OCI-LY3 (cell line): ENCODE measurements around the gene OR3A3.
"Not testable (repeated sequence)": the region's sequence is repeated elsewhere in the genome, so short reads cannot be mapped to it uniquely, and the experiment has no call there.

ENCODE experiments used
- H2AFZ ChIP-seq: fragments of 200-600, 300-600 bp; shearing (Covaris generic); 2 replicates; pipeline ENCODE4 v1.6.0; 2014; ENCODE audit warnings: antibody characterized with exemption, low read depth, low read length
- H3K27ac ChIP-seq: fragments of 200-600, 300-600 bp; sonication (generic); 2 replicates; pipeline ENCODE4 v1.5.1; 2014; ENCODE audit warnings: mild to moderate bottlenecking, low read length, moderate library complexity, mixed read lengths
- H3K27me3 ChIP-seq: fragments of 200-600, 300-600 bp; sonication (generic); 2 replicates; pipeline ENCODE4 v1.6.1; 2014; ENCODE audit warnings: low read depth, low read length, mixed read lengths
- H3K36me3 ChIP-seq: fragments of 200-600, 300-600 bp; sonication (generic); replicated peaks from 2 replicates; pipeline ENCODE3; 2014; ENCODE audit warnings: low read depth, low read length, mixed read lengths
- H3K4me1 ChIP-seq: fragments of 300-600, 200-600 bp; sonication (generic); 2 replicates; pipeline ENCODE4 v1.6.1; 2014; ENCODE audit warnings: low read length, mixed read lengths
- H3K4me2 ChIP-seq: fragments of 200-600, 300-600 bp; sonication (generic); 2 replicates; pipeline ENCODE4 v1.6.1; 2014; ENCODE audit warnings: low read length, mixed read lengths
- H3K4me3 ChIP-seq: fragments of 300-600, 200-600 bp; sonication (generic); 2 replicates; pipeline ENCODE4 v1.5.1; 2014; ENCODE audit warnings: antibody characterized with exemption, mild to moderate bottlenecking, low read length, moderate library complexity
- H3K79me2 ChIP-seq: fragments of 300-600, 200-600 bp; shearing (Covaris generic); 2 replicates; pipeline ENCODE4 v1.6.1; 2014; ENCODE audit warnings: mild to moderate bottlenecking, low read length, mixed read lengths
- H3K9ac ChIP-seq: fragments of 300-600, 200-600 bp; shearing (Covaris generic); 2 replicates; pipeline ENCODE4 v1.6.0; 2014; ENCODE audit warnings: mild to moderate bottlenecking, low read length, moderate library complexity
- H3K9me3 ChIP-seq: fragments of 200-600, 300-600 bp; shearing (Covaris generic); 2 replicates; pipeline ENCODE4 v1.6.1; 2014; ENCODE audit warnings: low read length, mixed read lengths; ENCODE audit not compliant: insufficient read depth
- H4K20me1 ChIP-seq: fragments of 200-600, 300-600 bp; sonication (generic); 2 replicates; pipeline ENCODE4 v1.6.1; 2016; ENCODE audit warnings: low read length, mixed read lengths; ENCODE audit not compliant: insufficient read depth
- CTCF ChIP-seq: fragments of 200-600, 300-600 bp; sonication (generic); IDR thresholded peaks from 2 replicates; pipeline ENCODE4 v1.5.1; 2014; ENCODE audit warnings: antibody characterized with exemption, low read length, low read depth
- EZH2phosphoT487 ChIP-seq: fragments of 200-600 bp; shearing (Covaris generic); IDR thresholded peaks from 2 replicates; pipeline ENCODE4 v1.6.1; 2018; ENCODE audit warnings: antibody characterized with exemption, mixed run types, low read depth

Gene OR3A3

DNA sequence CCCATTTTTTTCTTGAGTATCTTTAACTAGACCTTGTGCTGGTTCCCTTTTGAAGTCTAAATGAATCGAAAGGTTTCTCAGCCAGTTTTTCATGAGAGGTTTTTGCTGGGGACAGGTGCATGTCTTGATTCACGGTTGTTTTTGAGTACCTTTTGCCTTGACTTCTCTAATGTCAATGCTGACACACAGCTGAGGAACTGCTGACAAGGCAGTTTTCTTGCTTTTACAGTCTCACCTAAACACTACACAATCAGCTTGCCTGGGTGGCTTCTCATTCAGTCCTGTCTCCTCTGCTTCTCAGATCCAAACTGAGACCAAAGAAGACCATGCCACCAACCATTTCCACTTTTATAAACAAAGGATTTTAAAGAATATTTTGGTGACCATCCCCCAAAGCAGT lies 7.1 kb downstream of the OR3A3 start:
- Histone ChIP-seq H3K27ac (no peak overlapping the region), H3K4me2 (no peak overlapping the region), H3K27me3 (no peaks in the 10 kb centered on the region), H3K9me3 (no peaks in the 10 kb centered on the region), H3K36me3 (no peaks in the 10 kb centered on the region), H3K79me2 (no peaks in the 10 kb centered on the region), H3K4me3 (no peak overlapping the region), H3K4me1 (no peaks in the 10 kb centered on the region), H4K20me1 (no peaks in the 10 kb centered on the region), H2AFZ (no peak overlapping the region), H3K9ac (no peak overlapping the region)
- TF ChIP-seq CTCF (no peak), EZH2phosphoT487 (no peak)

DNA sequence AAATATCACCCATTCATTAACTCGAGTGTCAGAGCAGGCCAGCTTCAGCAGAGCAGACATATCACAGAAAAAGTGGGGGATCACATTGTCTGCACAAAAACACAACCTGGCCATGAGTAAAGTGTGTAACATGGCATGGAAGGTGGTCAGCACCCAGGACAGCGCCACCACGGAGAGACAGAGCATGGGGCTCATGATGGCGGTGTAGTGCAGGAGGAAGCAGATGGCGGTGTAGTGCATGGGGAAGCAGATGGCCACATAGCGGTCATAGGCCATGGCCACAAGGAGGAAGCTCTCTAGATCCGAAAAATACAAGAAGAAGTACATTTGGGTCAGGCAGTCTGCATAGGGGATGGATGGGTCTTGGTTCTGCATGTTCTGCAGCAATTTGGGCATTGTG lies 22.0 kb downstream of the OR3A3 start:
- H2AFZ ChIP-seq, H3K27me3 ChIP-seq: not testable (repeated sequence)

GRCh38 chr17:3433741-3434140 lies 22.6 kb downstream of the OR3A3 start, which contains the start of gene OR1E2:
Gene OR1E2, minus strand, starts transcription at chr17:3433841. Its CDS starts 0 bp downstream, at chr17:3433841.
- H4K20me1 ChIP-seq = no peaks in the 10 kb centered on the region
- no peak within 1 kb of the TSS for H3K4me3 ChIP-seq
- no peak within 1 kb of the TSS for H3K4me2 ChIP-seq
- no peak within 1 kb of the TSS for H3K27ac ChIP-seq
- H3K9me3 ChIP-seq = no peaks in the 10 kb centered on the region
- H2AFZ ChIP-seq = no peak within 1 kb of the TSS
- no peaks in the 10 kb centered on the region for H3K36me3 ChIP-seq
- H3K9ac ChIP-seq = no peak within 1 kb of the TSS
- H3K79me2 ChIP-seq = no peaks in the 10 kb centered on the region
- TF ChIP-seq EZH2phosphoT487 = no peak
- no peak for TF ChIP-seq CTCF
- no peaks in the 10 kb centered on the region for H3K27me3 ChIP-seq
- H3K4me1 ChIP-seq = no peaks in the 10 kb centered on the region

More for the DNA sequence above, 22.0 kb downstream of the OR3A3 start:
- not testable (repeated sequence) for H3K4me3 ChIP-seq, H3K9me3 ChIP-seq, H3K27ac ChIP-seq, H4K20me1 ChIP-seq, H3K36me3 ChIP-seq, H3K4me2 ChIP-seq, H3K9ac ChIP-seq, H3K4me1 ChIP-seq, H3K79me2 ChIP-seq

DNA sequence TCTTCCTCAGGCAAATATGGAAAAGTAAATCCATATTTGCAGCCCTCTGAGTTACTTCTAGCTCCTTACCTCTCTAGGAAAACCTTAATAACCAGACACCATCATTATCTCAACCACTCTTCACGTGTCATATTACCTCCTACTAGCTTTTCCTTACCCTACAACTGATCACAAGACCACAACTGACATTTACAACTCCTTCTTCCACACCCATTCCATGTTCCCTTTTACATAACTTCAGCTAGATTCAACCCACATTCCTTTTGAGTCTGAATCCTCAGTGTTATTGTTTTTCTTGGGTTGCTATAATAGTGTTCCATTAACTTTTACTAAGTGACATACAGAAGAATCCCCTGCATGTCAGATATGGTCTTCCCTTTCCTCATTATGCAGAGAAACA lies 27.2 kb downstream of the OR3A3 start:
- no peak overlapping the region for H3K9ac ChIP-seq
- no peak overlapping the region for H3K4me3 ChIP-seq
- no peak overlapping the region for H3K4me2 ChIP-seq
- H3K36me3 ChIP-seq = no peaks in the 10 kb centered on the region
- no peak overlapping the region for H2AFZ ChIP-seq
- no peaks in the 10 kb centered on the region for H3K79me2 ChIP-seq
- H3K27me3 ChIP-seq = no peaks in the 10 kb centered on the region
- TF ChIP-seq CTCF (no peak), EZH2phosphoT487 (no peak)
- no peak overlapping the region for H3K27ac ChIP-seq
- no peaks in the 10 kb centered on the region for H3K4me1 ChIP-seq
- no peaks in the 10 kb centered on the region for H4K20me1 ChIP-seq
- H3K9me3 ChIP-seq = no peaks in the 10 kb centered on the region

GRCh38 chr17:3440451-3440850 lies 29.3 kb downstream of the OR3A3 start:
- no peak overlapping the region for H3K4me3 ChIP-seq
- no peak overlapping the region for H3K9ac ChIP-seq
- H3K9me3 ChIP-seq = no peaks in the 10 kb centered on the region
- no peaks in the 10 kb centered on the region for H4K20me1 ChIP-seq
- no peaks in the 10 kb centered on the region for H3K4me1 ChIP-seq
- no peak overlapping the region for H3K27ac ChIP-seq
- H3K27me3 ChIP-seq = no peaks in the 10 kb centered on the region
- no peaks in the 10 kb centered on the region for H3K79me2 ChIP-seq
- TF ChIP-seq CTCF = no peak
- TF ChIP-seq EZH2phosphoT487 = no peak
- H3K36me3 ChIP-seq = no peaks in the 10 kb centered on the region
- H3K4me2 ChIP-seq = no peak overlapping the region
- H2AFZ ChIP-seq = no peak overlapping the region
